Lower leg skin (tissue), 4 donors: Measurements from ENCODE around the gene TREH. TPM values are rescaled to one million over a fixed set of nuclear protein-coding genes. Genes with fewer than 3 reads are reported as not detected.

Experiments used
- DNase-seq, 2 donors: peaks; one replicate each; pipeline ENCODE4 v3.0.0-alpha.2; 2019; ENCODE audit warnings: low spot score in 2 of 2
- H3K4me3 ChIP-seq: fragments of 200-600 bp; sonication (generic); 2 replicates; pipeline ENCODE4 v1.5.1; 2017; ENCODE audit warnings: mild to moderate bottlenecking, low read depth; ENCODE audit not compliant: poor library complexity, severe bottlenecking
- POLR2A ChIP-seq, 2 donors: fragments of 450-650 bp; IDR thresholded peaks; one replicate each; pipeline ENCODE4 v1.6.1; 2016 to 2017; ENCODE audit warnings: antibody characterized with exemption in 2 of 2, mild to moderate bottlenecking in 1 of 2, moderate library complexity in 1 of 2
- WGBS, 2 donors: methylation state at CpG; one replicate each; pipeline ENCODE4 v1.1.5; 2018; 5-methylcytosine and 5-hydroxymethylcytosine counted together
- intact Hi-C: fragments of 100-400 bp; cut with DNase I; formaldehyde crosslinking; loops from one replicate; pipeline ENCODE4 v1.15.0; 2023; ENCODE audit warnings: low total_unique reads
- total RNA-seq, 4 donors: library from RNA; depleted of rRNA; stranded (reverse); fragments of >200 nt; gene quantifications; one replicate each; pipeline ENCODE4 v1.1.0, GENCODE V29; 2016
- TF ChIP-seq, protein P1 (sequence below), 3 donors: fragments of 450-650 bp; IDR thresholded peaks; one replicate each; pipeline ENCODE4 v1.5.1; 2016; ENCODE audit warnings: antibody characterized with exemption in 3 of 3, mild to moderate bottlenecking in 3 of 3, moderate library complexity in 2 of 3

The TREH gene
- total RNA-seq, 4 donors from 2014 or later, result not detected

DNA sequence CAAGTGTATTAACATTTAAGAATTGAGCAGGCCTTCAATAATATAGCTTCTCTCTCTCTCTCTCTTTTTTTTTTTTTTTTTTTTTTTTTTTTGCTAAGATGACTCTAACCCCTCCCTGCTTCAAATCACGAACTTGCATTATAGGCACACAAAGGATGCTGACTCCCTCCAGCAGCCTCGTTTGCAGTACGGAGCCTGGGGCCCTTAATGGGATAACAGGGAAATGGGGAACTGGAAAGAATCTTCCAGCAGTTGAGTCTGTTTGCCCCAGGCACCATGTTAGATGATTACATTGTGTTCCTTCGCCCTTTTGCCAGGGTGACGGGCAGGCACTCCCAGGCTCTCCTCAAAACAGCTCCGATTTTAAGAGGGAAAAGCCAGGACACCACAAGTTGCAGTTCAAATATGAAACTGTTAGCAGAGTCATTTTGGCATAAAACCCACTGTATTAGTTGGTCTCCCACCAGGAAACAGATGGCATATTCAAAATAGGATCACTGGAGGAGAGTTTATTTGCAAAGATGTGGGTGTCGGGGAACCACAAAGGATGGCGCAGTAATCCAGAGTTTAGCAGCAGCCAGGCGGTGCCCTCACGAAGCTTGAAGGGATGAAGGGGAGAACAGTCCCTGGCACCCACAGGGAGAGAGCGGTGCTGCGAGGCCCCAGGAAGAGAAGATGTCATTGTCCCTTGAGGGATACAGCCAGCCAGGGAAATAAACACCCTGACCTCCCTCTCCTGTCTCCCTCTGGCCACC is 26.5 kb upstream of the TREH start:
- intact Hi-C loops, result no loop called here
- WGBS, 2 donors, result 49 to 51% methylated on average over 12 of the region's 12 CpGs
- DNase-seq, result peak in 1 of 2 donors; percentile 56
- TF ChIP-seq POLR2A (IDR thresholded peaks at IDR 0.05), result no peak
- TF ChIP-seq, protein P1, sequence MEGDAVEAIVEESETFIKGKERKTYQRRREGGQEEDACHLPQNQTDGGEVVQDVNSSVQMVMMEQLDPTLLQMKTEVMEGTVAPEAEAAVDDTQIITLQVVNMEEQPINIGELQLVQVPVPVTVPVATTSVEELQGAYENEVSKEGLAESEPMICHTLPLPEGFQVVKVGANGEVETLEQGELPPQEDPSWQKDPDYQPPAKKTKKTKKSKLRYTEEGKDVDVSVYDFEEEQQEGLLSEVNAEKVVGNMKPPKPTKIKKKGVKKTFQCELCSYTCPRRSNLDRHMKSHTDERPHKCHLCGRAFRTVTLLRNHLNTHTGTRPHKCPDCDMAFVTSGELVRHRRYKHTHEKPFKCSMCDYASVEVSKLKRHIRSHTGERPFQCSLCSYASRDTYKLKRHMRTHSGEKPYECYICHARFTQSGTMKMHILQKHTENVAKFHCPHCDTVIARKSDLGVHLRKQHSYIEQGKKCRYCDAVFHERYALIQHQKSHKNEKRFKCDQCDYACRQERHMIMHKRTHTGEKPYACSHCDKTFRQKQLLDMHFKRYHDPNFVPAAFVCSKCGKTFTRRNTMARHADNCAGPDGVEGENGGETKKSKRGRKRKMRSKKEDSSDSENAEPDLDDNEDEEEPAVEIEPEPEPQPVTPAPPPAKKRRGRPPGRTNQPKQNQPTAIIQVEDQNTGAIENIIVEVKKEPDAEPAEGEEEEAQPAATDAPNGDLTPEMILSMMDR (IDR thresholded peaks at IDR 0.05), result no peak
- no peak overlapping the region for H3K4me3 ChIP-seq

DNA sequence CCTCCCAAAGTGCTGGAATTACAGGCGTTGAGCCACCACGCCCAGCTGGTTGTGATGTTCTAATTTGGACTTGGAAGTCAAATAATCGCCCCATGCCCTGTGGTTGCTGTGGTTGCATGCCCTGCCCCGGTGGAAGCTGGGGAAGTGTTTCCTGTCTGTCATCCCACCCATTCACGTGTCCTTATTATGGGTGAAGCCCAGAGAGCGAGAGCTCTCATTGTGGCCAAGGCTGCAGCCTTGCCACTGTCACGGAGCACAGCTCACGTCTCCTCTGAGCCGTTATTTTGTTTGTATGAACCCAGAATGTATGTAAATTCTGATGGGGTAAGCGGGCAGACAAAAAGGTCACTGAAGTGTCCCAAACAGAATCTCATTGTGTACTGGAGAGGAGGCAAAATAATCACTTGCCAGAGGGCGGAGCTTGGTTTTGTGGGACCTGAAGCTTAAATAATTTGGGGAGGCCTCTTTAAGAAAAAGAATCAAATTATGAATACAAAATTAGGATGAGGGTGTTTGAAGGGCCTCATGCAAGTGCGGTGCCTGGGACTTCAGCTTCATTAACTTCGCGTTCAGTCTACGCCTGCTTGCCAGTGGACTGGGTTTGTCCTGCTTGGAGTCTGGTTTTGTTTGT is 25.8 kb upstream of the TREH start:
- intact Hi-C loops, result no loop called here
- H3K4me3 ChIP-seq, result no peak overlapping the region
- WGBS, 2 donors, result 55 to 61% methylated on average over 15 of the region's 15 CpGs
- TF ChIP-seq, protein P1 (IDR thresholded peaks at IDR 0.05), result no peak
- TF ChIP-seq POLR2A (IDR thresholded peaks at IDR 0.05), result no peak
- peak in 1 of 2 donors; percentile 83 for DNase-seq

DNA sequence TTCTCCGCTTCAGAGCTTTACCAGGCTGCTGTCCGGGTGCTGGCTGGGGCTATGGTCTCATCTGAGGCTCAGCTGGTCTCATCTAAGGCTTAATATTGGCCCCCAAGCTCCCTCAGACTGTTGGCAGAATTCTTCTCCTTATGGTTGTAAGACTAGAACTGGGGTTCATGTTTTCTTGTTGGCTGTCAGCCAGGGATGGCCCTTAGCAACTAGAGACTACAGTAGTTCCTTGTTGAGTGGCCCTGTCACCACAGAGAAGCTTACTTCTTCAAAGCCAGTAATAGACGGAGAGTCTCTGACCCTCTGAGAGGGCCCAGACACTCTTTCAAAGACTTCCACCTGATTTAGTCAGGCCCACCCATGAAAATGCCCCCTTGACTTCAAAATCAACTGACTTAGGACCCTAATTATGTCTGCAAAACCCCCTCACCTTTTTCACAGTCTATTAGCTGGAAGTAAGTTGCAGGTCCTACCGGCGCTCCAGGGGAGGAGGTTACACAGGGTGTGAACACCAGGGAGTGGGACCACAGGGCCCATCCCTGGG is 24.2 kb upstream of the TREH start:
- 89 to 97% methylated on average over 5 of the region's 5 CpGs for WGBS, 2 donors
- TF ChIP-seq, protein P1 (IDR thresholded peaks at IDR 0.05), result no peak
- no peak for TF ChIP-seq POLR2A (IDR thresholded peaks at IDR 0.05)
- DNase-seq, result peak; percentile 44 to 82
- no peak overlapping the region for H3K4me3 ChIP-seq
- intact Hi-C loops, result no loop called here

DNA sequence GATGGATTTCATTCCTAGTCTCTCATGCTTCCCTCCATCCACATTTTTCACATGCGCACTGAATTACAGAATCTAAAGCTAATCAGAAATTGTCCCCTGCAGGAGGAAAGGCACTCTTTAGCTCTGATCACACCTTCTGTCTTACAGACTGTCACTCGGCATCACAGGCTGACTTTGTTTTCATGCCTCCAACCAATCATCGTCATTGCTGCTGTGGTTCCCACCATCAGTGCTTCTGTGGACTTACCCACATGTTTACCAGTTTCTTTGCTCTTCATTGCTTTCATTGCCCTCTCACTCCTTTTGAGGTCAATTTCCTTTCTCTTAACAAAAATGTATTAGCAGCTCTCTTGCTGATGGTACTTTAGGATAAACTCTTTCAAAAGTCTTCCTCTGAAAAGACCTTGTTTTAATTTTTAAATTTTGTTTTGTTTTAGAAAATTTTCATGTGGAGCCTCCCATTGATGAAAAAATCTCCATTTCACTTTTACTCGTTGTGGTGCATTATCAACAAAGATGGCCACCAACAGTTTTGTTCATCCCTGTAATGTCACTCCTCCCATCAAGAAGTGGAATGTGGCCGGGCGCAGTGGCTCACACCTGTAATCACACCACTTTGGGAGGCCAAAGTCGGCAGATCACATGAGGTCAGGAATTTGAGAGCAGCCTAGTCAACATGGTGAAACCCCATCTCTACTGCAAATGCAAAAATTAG is 20.2 kb upstream of the TREH start:
- no peak for DNase-seq
- intact Hi-C loops, result no loop called here
- WGBS, 2 donors, result 85 to 94% methylated on average over 7 of the region's 7 CpGs
- H3K4me3 ChIP-seq, result no peak overlapping the region
- no peak for TF ChIP-seq POLR2A (IDR thresholded peaks at IDR 0.05)
- TF ChIP-seq, protein P1 (IDR thresholded peaks at IDR 0.05), result no peak

DNA sequence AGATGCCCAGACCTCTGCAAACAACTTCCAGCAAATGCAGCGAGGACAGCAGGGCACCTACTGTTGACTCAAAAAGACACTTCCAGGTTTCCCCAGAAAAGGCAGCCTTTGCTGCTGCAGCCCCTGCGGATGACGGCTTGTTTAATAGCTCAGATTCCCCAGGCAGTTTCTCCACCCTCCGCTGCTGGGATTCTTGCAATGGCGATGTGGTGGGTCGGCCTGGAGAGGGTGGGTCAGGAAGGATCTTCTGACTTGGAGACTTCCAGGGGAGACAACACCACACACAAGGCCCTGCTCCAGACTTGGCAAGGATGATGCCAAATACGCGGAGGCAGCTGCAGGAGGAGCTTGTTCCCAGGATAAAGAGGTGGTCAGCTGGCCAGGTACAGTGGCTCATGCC is 17.9 kb upstream of the TREH start:
- TF ChIP-seq, protein P1 (IDR thresholded peaks at IDR 0.05), result no peak
- no peak for TF ChIP-seq POLR2A (IDR thresholded peaks at IDR 0.05)
- no peak for DNase-seq
- WGBS, 2 donors, result 70 to 73% methylated on average over 7 to 8 of the region's 8 CpGs
- intact Hi-C loops, result no loop called here
- H3K4me3 ChIP-seq, result no peak overlapping the region
